Esophagus squamous epithelium (tissue), 5 donors: ENCODE data around the gene NDC80. TPM values are rescaled to one million over a fixed set of nuclear protein-coding genes. Genes with fewer than 3 reads are reported as not detected.

Source experiments
- DNase-seq: peaks from one replicate; lab custom pipeline; 2025; lab: John Stamatoyannopoulos, UW
- H3K27ac ChIP-seq, 4 donors: fragments of 200-600 bp; sonication (generic); one replicate each; pipeline ENCODE4 v1.5.1; 2016 to 2019; ENCODE audit warnings: mild to moderate bottlenecking in 1 of 4
- H3K27me3 ChIP-seq, 4 donors: fragments of 200-600 bp; sonication (generic); 1 replicate in 3 of 4; 2 replicates in 1 of 4; pipeline versions ENCODE4 v1.5.1 to v1.6.0; 2017 to 2021; ENCODE audit warnings: antibody characterized with exemption in 1 of 4
- H3K36me3 ChIP-seq, 3 donors: fragments of 200-600 bp; sonication (generic); one replicate each; pipeline ENCODE4 v1.5.1; 2016 to 2019
- H3K4me1 ChIP-seq, 3 donors: fragments of 200-600 bp; sonication (generic); one replicate each; pipeline ENCODE4 v1.5.1; 2017 to 2019
- H3K4me3 ChIP-seq, 4 donors: fragments of 200-600 bp; sonication (generic); 1 replicate in 3 of 4; 2 replicates in 1 of 4; pipeline ENCODE4 v1.5.1; 2016 to 2019; ENCODE audit warnings: mild to moderate bottlenecking in 2 of 4, moderate library complexity in 1 of 4
- H3K9me3 ChIP-seq, 3 donors: fragments of 200-600 bp; sonication (generic); one replicate each; pipeline ENCODE4 v1.5.1; 2016 to 2019
- CTCF ChIP-seq, 6 experiments: fragments of 450-650 bp in 4 of 6; fragments of 200-600 bp in 2 of 6; sonication (generic) in 2 of 6; IDR thresholded peaks; one replicate each; pipeline ENCODE4 v1.5.1; 2016 to 2019; ENCODE audit warnings: antibody characterized with exemption in 6 of 6, mild to moderate bottlenecking in 4 of 6, moderate library complexity in 4 of 6
- POLR2A ChIP-seq, 4 donors: fragments of 450-650 bp; IDR thresholded peaks; one replicate each; pipeline ENCODE4 v1.6.1; 2017; ENCODE audit warnings: antibody characterized with exemption in 4 of 4, mild to moderate bottlenecking in 4 of 4, moderate library complexity in 3 of 4
- WGBS, 2 donors: methylation state at CpG; one replicate each; pipeline ENCODE4 v1.1.5; 2018; 5-methylcytosine and 5-hydroxymethylcytosine counted together
- intact Hi-C: fragments of 100-400 bp; cut with DNase I; formaldehyde crosslinking; loops from one replicate; pipeline ENCODE4 v1.15.0; 2022
- total RNA-seq, 4 donors: library from RNA; depleted of rRNA; stranded (reverse); fragments of >200 nt; gene quantifications; one replicate each; pipeline ENCODE4 v1.1.0, GENCODE V29; 2016
- donor health status: DM: yes; HTN: yes; CAD: no.

NDC80 gene
- total RNA-seq, 4 donors from 2014 or later = 2.9 to 13.8 (median 8.0) TPM

- no peaks in the 10 kb centered on the region for H3K27me3 ChIP-seq
- WGBS, 2 donors = 0 to 2% methylated on average over 10 to 13 of the region's 22 CpGs
- no peak for DNase-seq
Observed at GRCh38 chr18:2654928-2655177, 83.5 kb downstream of the NDC80 start.

GRCh38 chr18:2655178-2655953 is 84.0 kb downstream of the NDC80 start, which contains the start of gene SMCHD1:
TSS of gene SMCHD1 (plus strand) at chr18:2655726. CDS start at chr18:2656076, 350 bp downstream.
- no peaks in the 10 kb centered on the region for H3K9me3 ChIP-seq
- peak; percentile 54 for DNase-seq
- peak within 1 kb of the TSS; percentile 93 to 98 (median 96) for H3K4me3 ChIP-seq
- peaks cover 3 to 45% (median 19%) of the 10 kb centered on the region in 3 donors for H3K4me1 ChIP-seq
- peak within 1 kb of the TSS; percentile 98 to 99 (median 98) for H3K27ac ChIP-seq
- H3K36me3 ChIP-seq = no peaks in the 10 kb centered on the region
- intact Hi-C loops = loop anchor here (2.0 kb wide), 1 partner anchor 85 kb away; the partner anchor contains the start of genes METTL4 and NDC80
- WGBS, 2 donors = 0% methylated on average over 14 of the region's 100 CpGs; no CpG with 5 or more reads in 1 of the 2 donors
- TF ChIP-seq POLR2A (IDR thresholded peaks at IDR 0.05) (peak in 3 of 4 donors; percentile 62 to 98 (median 93)), CTCF (IDR thresholded peaks at IDR 0.05) (no peak)
- no peaks in the 10 kb centered on the region for H3K27me3 ChIP-seq

More at GRCh38 chr18:2654928-2655177, 83.5 kb downstream of the NDC80 start:
- no peaks in the 10 kb centered on the region for H3K36me3 ChIP-seq
- peak overlapping the region; percentile 98 to 99 (median 98) for H3K27ac ChIP-seq
- intact Hi-C loops = loop anchor here (2.0 kb wide), 1 partner anchor 84 kb away; the partner anchor contains the start of genes METTL4 and NDC80
- TF ChIP-seq CTCF (IDR thresholded peaks at IDR 0.05) (no peak), POLR2A (IDR thresholded peaks at IDR 0.05) (no peak)
- H3K4me1 ChIP-seq = peaks cover 3 to 42% (median 19%) of the 10 kb centered on the region in 3 donors
- peak overlapping the region; percentile 93 to 98 (median 96) for H3K4me3 ChIP-seq
- no peaks in the 10 kb centered on the region for H3K9me3 ChIP-seq

- DNase-seq = peak; percentile 19
- Histone ChIP-seq H3K9me3 (no peaks in the 10 kb centered on the region), H3K4me1 (peaks cover 3 to 45% (median 19%) of the 10 kb centered on the region in 3 donors), H3K27me3 (no peaks in the 10 kb centered on the region), H3K27ac (peak overlapping the region; percentile 98 to 99 (median 98)), H3K36me3 (no peaks in the 10 kb centered on the region), H3K4me3 (peak overlapping the region; percentile 93 to 98 (median 96))
- intact Hi-C loops = loop anchor here (2.0 kb wide), 1 partner anchor 85 kb away; the partner anchor contains the start of genes METTL4 and NDC80
- 0% methylated on average over 6 to 13 of the region's 37 CpGs for WGBS, 2 donors
- no peak for TF ChIP-seq CTCF (IDR thresholded peaks at IDR 0.05)
Observed at GRCh38 chr18:2655954-2656236, 84.5 kb downstream of the NDC80 start.

GRCh38 chr18:2656237-2656980 is 85.1 kb downstream of the NDC80 start:
- H3K27ac ChIP-seq = peak overlapping the region; percentile 98 to 99 (median 98)
- H3K4me1 ChIP-seq = peaks cover 3 to 45% (median 19%) of the 10 kb centered on the region in 3 donors
- peak in 1 of 4 donors; percentile 33 for TF ChIP-seq POLR2A (IDR thresholded peaks at IDR 0.05)
- no peak for TF ChIP-seq CTCF (IDR thresholded peaks at IDR 0.05)
- 0% methylated on average over 15 to 26 of the region's 49 CpGs for WGBS, 2 donors
- H3K36me3 ChIP-seq = no peaks in the 10 kb centered on the region
- intact Hi-C loops = no loop called here
- H3K9me3 ChIP-seq = no peaks in the 10 kb centered on the region
- peak overlapping the region; percentile 93 to 98 (median 96) for H3K4me3 ChIP-seq
- DNase-seq = peak; percentile 22
- H3K27me3 ChIP-seq = no peaks in the 10 kb centered on the region
